Heart right ventricle (tissue), 16 donors: ENCODE measurements around the gene SH3BP4. TPM values are rescaled to one million over a fixed set of nuclear protein-coding genes. Genes with fewer than 3 reads are reported as not detected.

Experiments
- ATAC-seq, 8 donors: fragments of 200-7000 bp; cut with Tn5 transposase; one replicate each; pipeline ENCODE4 v1.9.1; 2020; ENCODE audit warnings: mild to moderate bottlenecking in 8 of 8, moderate library complexity in 8 of 8, moderate number of reproducible peaks in 1 of 8
- DNase-seq, 2 donors: peaks; one replicate each; pipeline ENCODE4 v3.0.0-alpha.2; 2020
- H3K27ac ChIP-seq, 10 donors: fragments of 200-600 bp; sonication (generic) in 2 of 10; one replicate each; pipeline versions ENCODE4 v1.5.0 to v1.8.0; 2020 to 2022; ENCODE audit warnings: mild to moderate bottlenecking in 3 of 10
- H3K27me3 ChIP-seq, 7 donors: fragments of 200-600 bp; one replicate each; pipeline ENCODE4 v1.8.0; 2021 to 2022; ENCODE audit warnings: mild to moderate bottlenecking in 2 of 7
- H3K36me3 ChIP-seq, 9 donors: fragments of 200-600 bp; sonication (generic) in 1 of 9; one replicate each; pipeline versions ENCODE4 v1.5.0 to v1.8.0; 2020 to 2022; ENCODE audit warnings: mild to moderate bottlenecking in 2 of 9
- H3K4me1 ChIP-seq, 9 donors: fragments of 200-600 bp; sonication (generic) in 1 of 9; one replicate each; pipeline versions ENCODE4 v1.5.0 to v1.8.0; 2020 to 2022; ENCODE audit warnings: mild to moderate bottlenecking in 4 of 9
- H3K4me3 ChIP-seq, 10 donors: fragments of 200-600 bp; sonication (generic) in 2 of 10; one replicate each; pipeline versions ENCODE4 v1.5.0 to v1.8.0; 2020 to 2022; ENCODE audit warnings: mild to moderate bottlenecking in 7 of 10, moderate library complexity in 2 of 10
- H3K9me3 ChIP-seq, 11 donors: fragments of 200-600 bp in 10 of 11; sonication (generic) in 2 of 11; one replicate each; pipeline versions ENCODE4 v1.5.0 to v1.8.0; 2013 to 2022; ENCODE audit warnings: mild to moderate bottlenecking in 2 of 11, control low read depth in 1 of 11, moderate library complexity in 1 of 11
- CTCF ChIP-seq, 9 donors: fragments of 200-600 bp; sonication (generic) in 2 of 9; IDR thresholded peaks; one replicate each; pipeline versions ENCODE4 v1.5.0 to v1.8.0; 2021 to 2022; ENCODE audit warnings: antibody characterized with exemption in 9 of 9, mild to moderate bottlenecking in 5 of 9, moderate library complexity in 1 of 9
- WGBS, 2 donors: extraction: QIAGEN DNeasy Blood & Tissue Kit; methylation state at CpG; one replicate each; pipeline ENCODE4 v1.1.7; 2013; ENCODE audit warnings: inconsistent platforms in 1 of 2; 5-methylcytosine and 5-hydroxymethylcytosine counted together
- intact Hi-C, 10 donors: fragments of 100-400 bp; cut with DNase I; formaldehyde crosslinking; loops; one replicate each; pipeline versions ENCODE4 v1.11.1 to v1.14.2; 2022
- polyA plus RNA-seq, 2 donors: library from polyadenylated mRNA; stranded (reverse); fragments of 200-250 nt; gene quantifications; one replicate each; pipeline ENCODE4 v1.2.3, GENCODE V29; 2013
- total RNA-seq, 10 donors: library from RNA; stranded (reverse); fragmentation: NEBNext Ultra II Directional in 3 of 10; extraction: Animal tissue kit (Norgen Biotek cat#: 25700) in 3 of 10; gene quantifications; one replicate each; pipeline versions ENCODE4 v1.2.1 to v1.2.4, GENCODE V29; 2021 to 2023
- donor health status: Arrhythmogenic right ventricular cardiomyopathy.
- donor health status: ischemic (EF 13 %, LVEDD 7.1; RV severe dilation, severe dysfunction).
- donor health status: healthy with polysubstance abuse.
- donor health status: DM: no; HTN: yes; CAD: no.
- donor health status: DM: no; HTN: no; CAD: no.
- donor health status: ischemic (EF 25% LVEDD 6.9; RV normal size, moderate dysfunction).
- donor health status: ischemic (EF 25% LVEDD 5.7; RV mildly dilated, moderate dysfunction).
- donor health status: healthy.
- donor health status: DM: yes; HTN: yes; CAD: no.
- donor health status: Ischemic cardiomyopathy.
- donor health status: ischemic (EF 35%, LVEDD 5.7; RV mildly dilated, moderate dysfunction).
- donor health status: nonischemic (EF 11% LVEDD 7.7; RV severe dilation, severe dysfunction).
- donor health status: DM: yes; HTN: yes; CAD: no.
- donor health status: PGD.
- donor health status: ischemic (EF 29% LVEDD 5.4; RV normal size, mild dysfunction).
- donor health status: nonischemic (EF 23%, LVEDD 6.1; RV moderate dilation, normal function).

The SH3BP4 gene
- total and polyA plus RNA-seq, 12 donors, result 6.3 to 15.3 (median 10.8) TPM

- TF ChIP-seq CTCF (IDR thresholded peaks at IDR 0.05), result no peak
- Histone ChIP-seq H3K27ac (no peak overlapping the region), H3K9me3 (no peaks in the 10 kb centered on the region), H3K36me3 (no peaks in the 10 kb centered on the region), H3K4me3 (no peak overlapping the region), H3K4me1 (peaks cover 11 to 63% (median 28%) of the 10 kb centered on the region in 9 donors), H3K27me3 (no peaks in the 10 kb centered on the region)
- ATAC-seq, result no peak
- WGBS, 2 donors, result 81 to 87% methylated on average over 6 of the region's 6 CpGs
- no peak for DNase-seq
- intact Hi-C loops, result loop anchor here in 6 of 10 donors (5.0 to 10.0 kb wide), 2 partner anchors 98 to 100 kb away; no protein-coding TSS in a partner anchor
Measured at GRCh38 chr2:235006986-235007385, 55.2 kb downstream of the SH3BP4 start.

GRCh38 chr2:235007664-235008457 lies 56.0 kb downstream of the SH3BP4 start:
- intact Hi-C loops, result loop anchor here in 6 of 10 donors (5.0 to 10.0 kb wide), 2 partner anchors 97 to 99 kb away; no protein-coding TSS in a partner anchor
- no peak for TF ChIP-seq CTCF (IDR thresholded peaks at IDR 0.05)
- H3K36me3 ChIP-seq, result no peaks in the 10 kb centered on the region
- H3K27me3 ChIP-seq, result no peaks in the 10 kb centered on the region
- H3K9me3 ChIP-seq, result no peaks in the 10 kb centered on the region
- no peak overlapping the region for H3K27ac ChIP-seq
- WGBS, 2 donors, result 94% methylated on average over 25 of the region's 25 CpGs
- H3K4me1 ChIP-seq, result peaks cover 11 to 68% (median 30%) of the 10 kb centered on the region in 9 donors
- DNase-seq (no peak), ATAC-seq (no peak)
- no peak overlapping the region for H3K4me3 ChIP-seq

- no peaks in the 10 kb centered on the region for H3K36me3 ChIP-seq
- no peaks in the 10 kb centered on the region for H3K27me3 ChIP-seq
- no peak for ATAC-seq
- intact Hi-C loops, result loop anchor here in 6 of 10 donors (5.0 to 10.0 kb wide), 2 partner anchors 96 to 99 kb away; no protein-coding TSS in a partner anchor
- no peak overlapping the region for H3K4me3 ChIP-seq
- 79 to 86% methylated on average over 6 of the region's 6 CpGs for WGBS, 2 donors
- no peaks in the 10 kb centered on the region for H3K9me3 ChIP-seq
- TF ChIP-seq CTCF (IDR thresholded peaks at IDR 0.05), result no peak
- peaks cover 11 to 68% (median 30%) of the 10 kb centered on the region in 9 donors for H3K4me1 ChIP-seq
- no peak for DNase-seq
- H3K27ac ChIP-seq, result no peak overlapping the region
Measured at GRCh38 chr2:235008584-235009044, 56.8 kb downstream of the SH3BP4 start.

GRCh38 chr2:235009081-235009480 lies 57.3 kb downstream of the SH3BP4 start:
- H3K4me3 ChIP-seq, result no peak overlapping the region
- intact Hi-C loops, result loop anchor here in 6 of 10 donors (5.0 to 10.0 kb wide), 2 partner anchors 96 to 98 kb away; no protein-coding TSS in a partner anchor
- H3K36me3 ChIP-seq, result no peaks in the 10 kb centered on the region
- ATAC-seq (no peak), DNase-seq (no peak)
- H3K27me3 ChIP-seq, result no peaks in the 10 kb centered on the region
- no peak overlapping the region for H3K27ac ChIP-seq
- H3K9me3 ChIP-seq, result no peaks in the 10 kb centered on the region
- no peak for TF ChIP-seq CTCF (IDR thresholded peaks at IDR 0.05)
- H3K4me1 ChIP-seq, result peaks cover 11 to 68% (median 30%) of the 10 kb centered on the region in 9 donors
- 96 to 99% methylated on average over 6 of the region's 6 CpGs for WGBS, 2 donors
